ENCODE measurements around the gene HDAC4.

The HDAC4 gene

DNA sequence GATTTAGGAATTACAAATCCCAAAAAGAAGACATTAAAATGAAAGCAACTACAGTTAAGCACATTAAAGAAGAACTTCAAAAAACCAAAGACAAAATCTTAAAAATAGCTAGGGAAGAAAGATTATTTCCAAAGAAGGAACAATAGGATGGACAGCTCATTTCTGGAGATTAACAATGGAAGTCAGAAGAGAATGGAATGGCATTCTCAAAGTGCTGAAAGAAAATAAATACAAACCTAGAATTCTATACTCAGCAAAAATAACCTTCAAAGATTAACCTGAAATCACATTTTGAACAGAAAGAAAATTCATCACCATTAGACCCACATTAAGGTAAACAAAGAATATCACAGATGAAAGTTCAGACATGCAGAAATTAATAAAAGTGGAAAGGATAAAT is 229.2 kb downstream of the HDAC4 start:
- Histone ChIP-seq H3K4me1 (ENCODE audit: control insufficient read depth, insufficient read depth, low read length) (no peaks in the 10 kb centered on the region), H3K9ac (ENCODE audit: low read depth, low read length) (no peak overlapping the region), H3K9me3 (replicated peaks; ENCODE audit: low read length) (no peaks in the 10 kb centered on the region), H3K4me3 (ENCODE audit: low read length) (no peak overlapping the region), H3K4me2 (ENCODE audit: low read length) (no peak overlapping the region), H3K36me3 (ENCODE audit: insufficient read depth, low read length) (peaks cover 7% of the 10 kb centered on the region), H3K27me3 (ENCODE audit: control insufficient read depth, insufficient read depth, low read length) (no peaks in the 10 kb centered on the region)

DNA sequence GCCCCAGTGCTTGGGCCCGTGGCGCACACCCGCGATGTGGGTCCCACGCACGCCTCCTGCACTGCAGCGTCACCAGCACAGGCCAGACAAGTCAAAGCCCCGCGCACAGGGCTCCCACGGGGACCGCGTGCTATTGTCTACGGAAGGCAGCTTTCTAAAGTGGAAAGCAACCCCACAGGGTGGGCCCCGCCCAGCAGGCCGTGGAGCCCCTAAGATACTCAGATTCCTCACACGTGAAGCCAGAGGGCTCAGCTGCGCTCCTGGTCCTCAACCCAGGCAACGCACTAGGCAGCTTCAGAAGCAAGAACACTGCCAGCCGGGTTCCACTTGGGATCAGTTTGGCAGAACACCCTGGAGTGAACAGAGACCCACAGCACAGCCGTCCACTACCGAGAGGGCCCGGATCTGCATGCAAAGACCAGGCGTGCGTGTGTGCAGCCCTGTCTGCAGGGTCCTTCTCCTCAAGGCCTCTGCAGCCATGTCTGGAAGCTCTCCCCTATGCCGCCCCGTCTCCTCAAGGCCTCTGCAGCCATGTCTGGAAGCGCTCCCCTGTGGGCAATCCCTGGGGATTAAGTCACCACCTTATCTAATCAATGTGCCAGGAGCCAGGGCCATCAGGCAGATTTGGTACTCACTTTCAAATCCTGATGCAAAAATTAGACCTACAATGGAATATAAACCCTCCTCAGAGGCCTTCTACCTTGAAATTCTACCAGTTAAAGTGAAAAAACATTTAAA is 231.3 kb downstream of the HDAC4 start:
- Histone ChIP-seq H3K27me3 (ENCODE audit: control insufficient read depth, insufficient read depth, low read length) (no peaks in the 10 kb centered on the region), H3K9me3 (replicated peaks; ENCODE audit: low read length) (no peaks in the 10 kb centered on the region), H3K36me3 (ENCODE audit: insufficient read depth, low read length) (no peaks in the 10 kb centered on the region), H3K4me3 (ENCODE audit: low read length) (no peak overlapping the region), H3K9ac (ENCODE audit: low read depth, low read length) (no peak overlapping the region), H3K4me2 (ENCODE audit: low read length) (no peak overlapping the region), H3K4me1 (ENCODE audit: control insufficient read depth, insufficient read depth, low read length) (no peaks in the 10 kb centered on the region)

DNA sequence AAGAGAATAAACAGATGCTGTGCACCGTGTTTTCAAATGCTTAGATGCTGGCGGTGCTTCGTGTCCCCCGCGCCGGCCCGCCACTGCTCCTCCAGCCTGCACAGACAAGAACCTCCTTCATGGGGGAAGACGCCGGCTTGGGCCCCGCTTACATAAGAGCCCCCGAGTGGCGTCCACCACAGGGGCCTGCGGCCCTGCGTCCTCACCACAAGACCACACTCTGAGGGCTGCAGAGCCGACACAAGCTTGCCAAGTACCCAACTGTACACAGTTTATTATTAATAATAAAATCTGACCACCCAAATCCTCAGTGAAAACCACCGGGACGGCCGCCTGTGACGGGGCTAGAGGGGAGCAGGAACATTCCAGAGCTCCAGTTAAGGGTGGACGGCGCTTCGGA is 232.2 kb downstream of the HDAC4 start:
- Histone ChIP-seq H3K4me1 (ENCODE audit: control insufficient read depth, insufficient read depth, low read length) (no peaks in the 10 kb centered on the region), H3K27me3 (ENCODE audit: control insufficient read depth, insufficient read depth, low read length) (no peaks in the 10 kb centered on the region), H3K9me3 (replicated peaks; ENCODE audit: low read length) (no peaks in the 10 kb centered on the region), H3K4me2 (ENCODE audit: low read length) (no peak overlapping the region), H3K36me3 (ENCODE audit: insufficient read depth, low read length) (no peaks in the 10 kb centered on the region), H3K9ac (ENCODE audit: low read depth, low read length) (no peak overlapping the region), H3K4me3 (ENCODE audit: low read length) (no peak overlapping the region)

DNA sequence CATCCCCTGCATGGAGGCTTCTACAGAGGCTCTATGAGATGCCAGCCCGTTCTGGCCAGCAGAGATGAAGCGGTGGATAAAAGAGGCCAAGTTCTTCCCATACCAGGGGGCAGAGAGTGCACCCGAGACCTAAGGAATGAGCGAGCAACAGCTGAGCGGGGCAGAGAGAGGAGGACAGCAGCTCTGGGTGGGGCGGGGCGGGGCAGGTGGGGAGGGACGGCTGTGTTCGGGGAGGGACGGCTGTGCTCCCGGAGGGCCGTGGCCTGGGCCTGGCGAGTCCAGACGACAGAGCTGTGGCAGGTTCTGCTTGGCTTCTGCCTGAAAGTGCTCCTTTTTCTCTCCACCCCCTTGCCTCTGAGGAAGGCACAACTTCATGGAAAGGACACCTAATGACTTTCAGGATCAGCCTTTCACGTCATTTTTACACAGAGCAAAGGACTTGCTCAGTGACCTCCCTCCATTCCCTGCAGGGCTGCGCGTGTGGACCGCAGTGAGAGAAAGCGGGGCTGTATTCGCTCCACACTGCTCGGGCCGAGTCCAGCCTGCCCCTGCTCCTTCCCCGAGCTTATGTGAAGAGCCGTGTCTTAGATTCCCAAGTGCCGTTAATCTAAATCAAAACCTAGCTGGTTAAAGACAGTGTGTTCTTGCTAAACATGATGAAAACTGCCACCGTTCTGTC is 232.9 kb downstream of the HDAC4 start:
- Histone ChIP-seq H3K4me2 (ENCODE audit: low read length) (no peak overlapping the region), H3K9ac (ENCODE audit: low read depth, low read length) (no peak overlapping the region), H3K4me1 (ENCODE audit: control insufficient read depth, insufficient read depth, low read length) (no peaks in the 10 kb centered on the region), H3K27me3 (ENCODE audit: control insufficient read depth, insufficient read depth, low read length) (no peaks in the 10 kb centered on the region), H3K4me3 (ENCODE audit: low read length) (no peak overlapping the region), H3K36me3 (ENCODE audit: insufficient read depth, low read length) (no peaks in the 10 kb centered on the region), H3K9me3 (replicated peaks; ENCODE audit: low read length) (no peaks in the 10 kb centered on the region)

DNA sequence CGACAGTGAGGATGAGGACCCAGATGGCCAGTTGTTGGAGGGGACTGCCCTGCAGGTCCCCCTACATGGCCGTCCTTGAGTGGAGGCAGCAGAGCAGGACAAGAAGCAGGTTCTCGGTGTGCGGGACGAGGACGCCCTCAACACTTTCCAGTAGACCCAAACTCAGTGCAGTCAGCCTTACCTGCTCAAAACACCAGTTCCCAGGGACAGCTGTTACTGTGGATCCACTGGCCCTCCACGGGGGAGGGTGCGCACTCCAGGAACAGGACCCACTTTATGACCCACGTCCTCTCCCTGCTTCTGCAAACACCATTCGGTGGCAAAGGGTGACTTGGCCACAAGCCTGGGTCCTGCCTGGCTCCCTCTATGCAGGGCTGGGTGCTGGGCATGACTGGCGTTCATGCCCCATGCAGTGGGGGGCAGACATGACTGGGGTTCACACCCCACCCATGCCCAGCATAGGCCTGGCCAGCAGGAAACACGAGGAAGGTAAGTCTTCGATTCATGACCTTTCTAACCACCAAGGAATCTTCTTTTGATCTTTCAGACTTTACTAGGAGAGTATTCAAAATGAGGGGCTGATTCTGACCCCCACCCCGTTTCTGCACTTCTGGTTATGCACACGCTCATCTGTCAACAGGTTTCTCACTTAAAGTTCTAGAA is 233.7 kb downstream of the HDAC4 start:
- Histone ChIP-seq H3K4me1 (ENCODE audit: control insufficient read depth, insufficient read depth, low read length) (no peaks in the 10 kb centered on the region), H3K9ac (ENCODE audit: low read depth, low read length) (no peak overlapping the region), H3K36me3 (ENCODE audit: insufficient read depth, low read length) (no peaks in the 10 kb centered on the region)

DNA sequence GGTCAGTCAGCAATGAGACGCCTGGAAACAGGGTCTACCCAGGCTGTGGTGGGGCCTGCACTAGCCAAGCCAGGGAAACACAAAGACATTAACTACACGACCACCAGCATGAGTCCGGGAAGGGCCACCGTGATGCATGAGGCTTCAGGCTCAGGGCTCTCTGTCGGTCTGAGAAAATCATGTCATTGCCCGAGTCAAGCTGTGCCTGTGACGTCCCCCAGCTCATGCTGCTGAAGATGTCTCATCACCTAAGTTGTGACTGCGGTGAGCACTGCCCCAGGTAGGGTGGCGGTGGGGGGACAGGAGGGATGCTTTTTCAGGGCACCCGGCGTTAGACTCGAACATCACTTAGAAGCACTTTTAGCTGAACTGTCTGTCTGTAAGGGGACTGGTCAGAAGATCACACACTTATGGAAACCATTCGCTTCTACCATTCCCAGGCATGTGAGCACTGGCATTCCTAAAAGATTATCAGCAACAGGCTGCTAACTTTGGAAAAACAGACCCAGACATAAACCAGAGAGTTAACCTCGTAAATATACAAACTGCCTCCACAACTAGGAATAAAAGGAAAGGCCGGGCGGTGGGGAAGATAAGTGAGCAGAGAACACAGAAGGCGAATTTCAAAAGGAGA is 234.5 kb downstream of the HDAC4 start:
- Histone ChIP-seq H3K9me3 (replicated peaks; ENCODE audit: low read length) (no peaks in the 10 kb centered on the region), H3K9ac (ENCODE audit: low read depth, low read length) (no peak overlapping the region), H3K4me2 (ENCODE audit: low read length) (no peak overlapping the region), H3K27me3 (ENCODE audit: control insufficient read depth, insufficient read depth, low read length) (no peaks in the 10 kb centered on the region), H3K4me3 (ENCODE audit: low read length) (no peak overlapping the region), H3K4me1 (ENCODE audit: control insufficient read depth, insufficient read depth, low read length) (no peaks in the 10 kb centered on the region), H3K36me3 (ENCODE audit: insufficient read depth, low read length) (no peaks in the 10 kb centered on the region)

More for the DNA sequence above, 233.7 kb downstream of the HDAC4 start:
- Histone ChIP-seq H3K4me3 (ENCODE audit: low read length) (no peak overlapping the region), H3K27me3 (ENCODE audit: control insufficient read depth, insufficient read depth, low read length) (no peaks in the 10 kb centered on the region), H3K9me3 (replicated peaks; ENCODE audit: low read length) (no peaks in the 10 kb centered on the region), H3K4me2 (ENCODE audit: low read length) (no peak overlapping the region)

DNA sequence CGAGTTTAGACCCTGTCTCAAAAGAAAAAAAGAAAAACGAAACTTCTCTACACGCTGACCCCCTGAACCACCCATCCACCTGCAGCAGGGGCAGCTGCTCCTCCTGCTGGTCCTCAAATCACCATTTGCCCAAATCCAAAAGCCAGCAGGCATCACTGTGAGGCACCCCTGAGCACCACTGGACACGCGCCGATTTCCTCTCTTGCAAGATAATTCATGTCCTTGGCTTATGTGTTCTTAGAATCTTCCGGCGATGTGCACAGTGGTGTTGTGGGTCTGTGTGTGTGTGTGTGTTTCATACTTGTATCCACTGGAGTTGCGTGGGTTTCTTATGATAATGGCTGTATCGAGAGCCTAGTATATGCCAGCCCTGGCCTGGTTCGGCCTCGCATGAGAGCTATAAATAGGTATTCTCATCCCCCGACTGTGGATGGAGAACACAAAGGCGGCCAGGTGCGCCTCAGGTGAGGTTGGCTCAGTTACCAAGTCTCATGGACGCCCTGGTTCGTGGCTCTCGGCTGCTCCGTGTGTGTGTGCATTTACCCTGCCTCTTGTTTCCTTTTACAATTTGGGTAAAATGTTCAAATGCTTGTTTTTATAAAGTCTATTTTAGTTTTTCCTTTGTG is 235.5 kb downstream of the HDAC4 start:
- Histone ChIP-seq H3K4me1 (ENCODE audit: control insufficient read depth, insufficient read depth, low read length) (no peaks in the 10 kb centered on the region), H3K4me2 (ENCODE audit: low read length) (no peak overlapping the region), H3K9ac (ENCODE audit: low read depth, low read length) (no peak overlapping the region), H3K4me3 (ENCODE audit: low read length) (no peak overlapping the region), H3K36me3 (ENCODE audit: insufficient read depth, low read length) (no peaks in the 10 kb centered on the region), H3K9me3 (replicated peaks; ENCODE audit: low read length) (no peaks in the 10 kb centered on the region), H3K27me3 (ENCODE audit: control insufficient read depth, insufficient read depth, low read length) (no peaks in the 10 kb centered on the region)

DNA sequence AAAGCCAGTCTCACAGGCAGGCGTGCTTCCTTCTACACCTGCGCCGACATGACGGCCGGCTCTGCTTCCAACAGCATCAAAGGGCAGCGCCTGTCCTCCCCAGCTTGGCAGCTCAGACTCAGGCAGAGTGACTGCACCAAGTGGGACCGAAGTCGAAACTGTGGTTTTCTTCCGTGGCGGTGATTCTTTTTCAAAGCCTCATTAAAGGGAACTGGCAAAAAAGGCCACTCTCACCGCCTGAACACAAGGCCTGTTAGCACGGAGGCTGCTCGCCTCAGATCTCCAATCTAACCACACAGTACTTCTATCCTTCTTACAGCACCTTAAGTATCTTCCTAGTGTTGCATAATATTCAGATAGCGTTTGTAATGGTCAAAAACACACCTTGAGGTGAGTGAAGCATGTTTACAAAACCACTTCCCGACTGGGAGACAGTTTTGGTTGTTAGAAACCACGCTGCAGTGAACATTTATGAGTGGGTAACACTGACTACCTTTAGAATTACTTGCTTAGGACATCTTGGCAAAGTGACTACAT is 236.4 kb downstream of the HDAC4 start:
- H3K9ac ChIP-seq (ENCODE audit: low read depth, low read length), result no peak overlapping the region
- H3K4me1 ChIP-seq (ENCODE audit: control insufficient read depth, insufficient read depth, low read length), result no peaks in the 10 kb centered on the region
- no peaks in the 10 kb centered on the region for H3K27me3 ChIP-seq (ENCODE audit: control insufficient read depth, insufficient read depth, low read length)
- H3K4me2 ChIP-seq (ENCODE audit: low read length), result no peak overlapping the region
- H3K36me3 ChIP-seq (ENCODE audit: insufficient read depth, low read length), result no peaks in the 10 kb centered on the region
- no peak overlapping the region for H3K4me3 ChIP-seq (ENCODE audit: low read length)
- no peaks in the 10 kb centered on the region for H3K9me3 ChIP-seq (replicated peaks; ENCODE audit: low read length)

DNA sequence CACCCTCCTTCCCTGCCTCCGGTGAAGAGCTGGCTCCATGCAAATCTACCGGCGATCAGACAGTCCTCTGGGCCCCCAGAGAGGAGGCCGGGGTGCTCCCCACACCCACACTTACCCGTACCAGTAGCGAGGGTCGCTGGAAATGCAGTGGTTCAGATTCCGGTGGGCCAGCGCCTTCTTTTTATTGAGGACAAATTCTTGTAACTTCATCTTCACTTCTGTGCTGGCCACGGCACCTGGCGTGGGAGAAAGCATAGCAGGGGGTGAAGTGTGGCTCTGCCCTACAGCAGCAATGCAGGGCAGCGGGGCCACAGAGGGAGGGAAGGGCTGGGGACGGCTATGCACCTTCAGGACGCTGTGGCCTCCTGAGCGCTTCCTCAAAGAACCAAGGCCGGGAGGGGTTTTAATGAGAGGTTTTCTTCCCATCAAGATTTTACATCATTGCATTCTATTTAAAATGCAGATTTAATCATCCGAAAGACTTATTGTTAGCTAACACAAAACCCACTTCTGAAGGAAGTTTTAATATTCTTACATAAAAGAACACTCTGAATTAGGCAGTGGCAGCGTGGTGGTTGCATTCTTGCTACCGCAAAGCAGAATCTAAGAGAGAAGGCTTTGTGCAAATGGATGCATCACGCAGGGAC is 237.0 kb downstream of the HDAC4 start:
- H3K4me3 ChIP-seq (ENCODE audit: low read length), result no peak overlapping the region
- H3K36me3 ChIP-seq (ENCODE audit: insufficient read depth, low read length), result no peaks in the 10 kb centered on the region
- no peak overlapping the region for H3K9ac ChIP-seq (ENCODE audit: low read depth, low read length)
- no peaks in the 10 kb centered on the region for H3K27me3 ChIP-seq (ENCODE audit: control insufficient read depth, insufficient read depth, low read length)
- no peak overlapping the region for H3K4me2 ChIP-seq (ENCODE audit: low read length)
- H3K4me1 ChIP-seq (ENCODE audit: control insufficient read depth, insufficient read depth, low read length), result no peaks in the 10 kb centered on the region
- H3K9me3 ChIP-seq (replicated peaks; ENCODE audit: low read length), result no peaks in the 10 kb centered on the region

DNA sequence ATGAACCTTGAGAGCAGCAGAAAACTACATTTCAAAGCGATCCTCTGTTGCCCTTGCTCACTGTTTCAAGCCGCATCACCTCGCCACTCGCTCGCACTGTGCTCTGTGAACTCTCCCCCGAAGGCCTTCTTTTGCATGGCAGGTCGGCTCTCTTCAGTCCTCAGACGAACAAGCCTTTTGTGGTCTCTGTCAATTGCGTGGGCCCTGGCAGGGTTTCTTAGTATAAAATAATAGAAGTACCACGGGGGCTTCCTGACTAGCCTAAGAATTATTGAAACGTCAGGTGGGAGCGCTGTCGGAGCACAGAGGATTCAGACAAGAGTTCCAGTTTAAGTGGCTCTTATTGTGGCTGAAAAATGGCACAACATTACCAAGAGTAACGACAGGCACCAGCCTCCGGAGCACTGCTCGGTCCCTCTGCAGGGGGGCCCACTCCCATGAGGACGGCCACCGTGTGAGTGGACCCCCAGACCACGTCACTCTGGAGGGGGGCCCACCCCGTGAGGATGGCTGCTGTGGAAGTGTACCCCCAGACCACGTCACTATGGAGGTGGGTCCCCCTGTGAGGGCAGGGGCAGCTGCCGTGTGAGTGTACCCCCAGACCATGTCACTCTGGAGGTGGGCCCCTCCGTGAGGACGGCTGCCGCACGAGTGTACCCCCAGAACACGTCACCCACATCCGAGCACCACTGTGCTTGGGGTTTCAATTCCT is 237.7 kb downstream of the HDAC4 start:
- Histone ChIP-seq H3K9ac (ENCODE audit: low read depth, low read length) (no peak overlapping the region), H3K4me3 (ENCODE audit: low read length) (no peak overlapping the region), H3K9me3 (replicated peaks; ENCODE audit: low read length) (no peaks in the 10 kb centered on the region), H3K27me3 (ENCODE audit: control insufficient read depth, insufficient read depth, low read length) (no peaks in the 10 kb centered on the region), H3K4me2 (ENCODE audit: low read length) (no peak overlapping the region), H3K4me1 (ENCODE audit: control insufficient read depth, insufficient read depth, low read length) (no peaks in the 10 kb centered on the region), H3K36me3 (ENCODE audit: insufficient read depth, low read length) (no peaks in the 10 kb centered on the region)

Data from skeletal muscle satellite cell (primary cell).